Measurements from ENCODE around the gene FAM170B. TPM values are rescaled to one million over a fixed set of nuclear protein-coding genes. Genes with fewer than 3 reads are reported as not detected.

FAM170B gene
- total and polyA plus RNA-seq, 2 donors (not counting 3 experiments of a cell fraction or from before 2014, with no cell fraction given) = not detected

GRCh38 chr10:49172777-49173132 is 38.9 kb upstream of the FAM170B start:
- Histone ChIP-seq H3K36me3 (ENCODE audit: control insufficient read depth in 2 of 2, extremely low read depth in 1 of 2, insufficient read depth in 2 of 2, low read length in 2 of 2) (no peaks in the 10 kb centered on the region), H3K9me1 (replicated peaks; ENCODE audit: control insufficient read depth, extremely low read depth, insufficient read depth, low read length) (no peaks in the 10 kb centered on the region), H3K9me3 (replicated peaks; ENCODE audit: control insufficient read depth, insufficient read depth, low read length) (no peaks in the 10 kb centered on the region), H4K20me1 (replicated peaks; ENCODE audit: control insufficient read depth, extremely low read depth, insufficient read depth, low read length) (no peaks in the 10 kb centered on the region), H3K9ac (replicated peaks; ENCODE audit: extremely low read depth, insufficient read depth, low read length) (no peak overlapping the region), H3K79me2 (ENCODE audit: control insufficient read depth, insufficient read depth, low read length) (no peaks in the 10 kb centered on the region), H3K4me1 (ENCODE audit: control insufficient read depth, extremely low read depth, insufficient read depth, low read length) (peaks cover 8% of the 10 kb centered on the region), H3K4me2 (ENCODE audit: insufficient read depth, low read length) (no peak overlapping the region), H3K4me3 (replicated peaks in 1 of 3; ENCODE audit: insufficient read depth in 1 of 3, low read depth in 1 of 3, low read length in 3 of 3) (no peak overlapping the region), H3K27ac (ENCODE audit: insufficient read depth, low read depth, low read length) (no peak overlapping the region), H2AFZ (ENCODE audit: low read depth, low read length) (no peak overlapping the region), H3K27me3 (ENCODE audit: control insufficient read depth in 2 of 2, insufficient read depth in 2 of 2, low read length in 2 of 2) (peaks cover 0 to 4% of the 10 kb centered on the region in 2 experiments)
- TF ChIP-seq EZH2 (IDR thresholded peaks at IDR 0.05; ENCODE audit: borderline replicate concordance, low read depth, low read length, severe bottlenecking) = no peak
- no peak for TF ChIP-seq MYC (IDR thresholded peaks at IDR 0.05; ENCODE audit: low read depth, low read length)
- no peak for TF ChIP-seq POLR2AphosphoS5 (IDR thresholded peaks at IDR 0.05; ENCODE audit: insufficient read depth, low read depth, low read length)
- no peak for TF ChIP-seq FOS (IDR thresholded peaks at IDR 0.05; ENCODE audit: borderline replicate concordance, insufficient read depth, low read length)
- TF ChIP-seq, protein P1, sequence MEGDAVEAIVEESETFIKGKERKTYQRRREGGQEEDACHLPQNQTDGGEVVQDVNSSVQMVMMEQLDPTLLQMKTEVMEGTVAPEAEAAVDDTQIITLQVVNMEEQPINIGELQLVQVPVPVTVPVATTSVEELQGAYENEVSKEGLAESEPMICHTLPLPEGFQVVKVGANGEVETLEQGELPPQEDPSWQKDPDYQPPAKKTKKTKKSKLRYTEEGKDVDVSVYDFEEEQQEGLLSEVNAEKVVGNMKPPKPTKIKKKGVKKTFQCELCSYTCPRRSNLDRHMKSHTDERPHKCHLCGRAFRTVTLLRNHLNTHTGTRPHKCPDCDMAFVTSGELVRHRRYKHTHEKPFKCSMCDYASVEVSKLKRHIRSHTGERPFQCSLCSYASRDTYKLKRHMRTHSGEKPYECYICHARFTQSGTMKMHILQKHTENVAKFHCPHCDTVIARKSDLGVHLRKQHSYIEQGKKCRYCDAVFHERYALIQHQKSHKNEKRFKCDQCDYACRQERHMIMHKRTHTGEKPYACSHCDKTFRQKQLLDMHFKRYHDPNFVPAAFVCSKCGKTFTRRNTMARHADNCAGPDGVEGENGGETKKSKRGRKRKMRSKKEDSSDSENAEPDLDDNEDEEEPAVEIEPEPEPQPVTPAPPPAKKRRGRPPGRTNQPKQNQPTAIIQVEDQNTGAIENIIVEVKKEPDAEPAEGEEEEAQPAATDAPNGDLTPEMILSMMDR (IDR thresholded peaks at IDR 0.05; ENCODE audit: extremely low read depth in 1 of 2, insufficient read depth in 1 of 2, low read depth in 1 of 2, low read length in 2 of 2) = no peak
- no peak for TF ChIP-seq JUN (IDR thresholded peaks at IDR 0.05; ENCODE audit: borderline replicate concordance, insufficient read depth, insufficient read length, low read depth)
- no peak for TF ChIP-seq GATA2 (IDR thresholded peaks at IDR 0.05; ENCODE audit: insufficient read depth, insufficient read length, low read depth, low read length)
- TF ChIP-seq, protein P2, sequence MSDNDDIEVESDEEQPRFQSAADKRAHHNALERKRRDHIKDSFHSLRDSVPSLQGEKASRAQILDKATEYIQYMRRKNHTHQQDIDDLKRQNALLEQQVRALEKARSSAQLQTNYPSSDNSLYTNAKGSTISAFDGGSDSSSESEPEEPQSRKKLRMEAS (IDR thresholded peaks at IDR 0.05; ENCODE audit: insufficient read depth, insufficient read length) = no peak
- TF ChIP-seq POLR2A (IDR thresholded peaks at IDR 0.05; ENCODE audit: low read depth, low read length) = no peak
- no peak for DNase-seq (ENCODE audit: low read depth, low spot score)
- dilution Hi-C loops (cut with MboI; ENCODE audit: extremely low pct_ligation_motif_present, low sequenced_read_pairs) = no loop called here
- BruUV-seq (replicated peaks) = no TSS peak
- FAIRE-seq = no peak
- ChIA-PET POLR2A (no interaction called here), CTCF (interaction anchor here (1.0 to 1.5 kb wide), 2 partner anchors 8 to 515 kb away, joined by 4 to 12 read pairs; no protein-coding TSS in a partner anchor)
- intact Hi-C loops (cut with micrococcal nuclease) = no loop called here

All from endothelial cell of umbilical vein (primary cell).